Stimulated activated CD8-positive, alpha-beta memory T cell treated with anti-CD3 and anti-CD28 coated beads, Interleukin-4, amount 100 ng/mL, for 24 hours (primary cell): Measurements from ENCODE around the gene PTPRE.
"Not testable (repeated sequence)": the region's sequence is repeated elsewhere in the genome, so short reads cannot be mapped to it uniquely, and the experiment has no call there.

ENCODE experiments used
- DNase-seq: peaks from one replicate; pipeline ENCODE4 v3.0.0-alpha.2; 2020; ENCODE audit warnings: low read depth

The PTPRE gene

GRCh38 chr10:128072941-128073645 lies 166.2 kb downstream of the PTPRE start:
- no peak for DNase-seq

- DNase-seq: no peak
Observed at GRCh38 chr10:128073890-128074289, 167.0 kb downstream of the PTPRE start.

GRCh38 chr10:128074589-128074988 lies 167.7 kb downstream of the PTPRE start:
- no peak for DNase-seq

GRCh38 chr10:128077155-128077875 lies 170.4 kb downstream of the PTPRE start:
- DNase-seq: no peak

GRCh38 chr10:128078136-128078969 lies 171.4 kb downstream of the PTPRE start:
- no peak for DNase-seq

GRCh38 chr10:128080231-128080630 lies 173.3 kb downstream of the PTPRE start:
- no peak for DNase-seq

GRCh38 chr10:128080641-128081040 lies 173.7 kb downstream of the PTPRE start:
- no peak for DNase-seq

GRCh38 chr10:128081222-128081621 lies 174.3 kb downstream of the PTPRE start:
- no peak for DNase-seq

- no peak for DNase-seq
Observed at GRCh38 chr10:128081720-128082119, 174.8 kb downstream of the PTPRE start.

- DNase-seq: no peak
Observed at GRCh38 chr10:128083191-128083895, 176.4 kb downstream of the PTPRE start.

GRCh38 chr10:128084364-128084763 lies 177.5 kb downstream of the PTPRE start:
- DNase-seq: no peak

- no peak for DNase-seq
Observed at GRCh38 chr10:128084991-128085390, 178.1 kb downstream of the PTPRE start.

- no peak for DNase-seq
Observed at GRCh38 chr10:128086003-128086863, 179.3 kb downstream of the PTPRE start.

GRCh38 chr10:128087146-128087883 lies 180.4 kb downstream of the PTPRE start:
- DNase-seq: no peak

GRCh38 chr10:128087884-128088709 lies 181.2 kb downstream of the PTPRE start:
- no peak for DNase-seq

GRCh38 chr10:128091636-128092210 lies 184.8 kb downstream of the PTPRE start:
- DNase-seq: no peak

GRCh38 chr10:128092454-128092853 lies 185.6 kb downstream of the PTPRE start:
- DNase-seq: no peak

- not testable (repeated sequence) for DNase-seq
Observed at GRCh38 chr10:128094596-128094995, 187.7 kb downstream of the PTPRE start.
